GOT3 (cell line): ENCODE measurements around the gene MYO9B.

Experiments
- DNase-seq: peaks from one replicate; lab custom pipeline; 2025; ENCODE audit warnings: mixed read lengths; lab: John Stamatoyannopoulos, UW

The MYO9B gene

GRCh38 chr19:17213334-17213733 lies 137.8 kb downstream of the MYO9B start:
- DNase-seq: no peak

GRCh38 chr19:17214508-17215126 lies 139.0 kb downstream of the MYO9B start:
- no peak for DNase-seq

- DNase-seq: peak; percentile 60
These were observed 139.8 kb downstream of the MYO9B start, which contains the start of gene USE1 for GRCh38 chr19:17215127-17215971. TSS of gene USE1 (plus strand) at chr19:17215357. CDS start at chr19:17215406, 49 bp downstream.

- DNase-seq: no peak
These were observed 140.6 kb downstream of the MYO9B start for GRCh38 chr19:17216058-17216670.

GRCh38 chr19:17219286-17219685 lies 143.7 kb downstream of the MYO9B start:
- DNase-seq: no peak

- DNase-seq: peak; percentile 32
These were observed 144.7 kb downstream of the MYO9B start for GRCh38 chr19:17220207-17220758.

- no peak for DNase-seq
These were observed 149.5 kb downstream of the MYO9B start for GRCh38 chr19:17225053-17225452.

GRCh38 chr19:17226002-17226933 lies 150.7 kb downstream of the MYO9B start, which contains the start of gene OCEL1:
TSS of gene OCEL1 (plus strand) at chr19:17226226. CDS start at chr19:17226248, 22 bp downstream.
- peak; percentile 90 for DNase-seq

GRCh38 chr19:17227798-17228367 lies 152.3 kb downstream of the MYO9B start:
- DNase-seq: no peak

GRCh38 chr19:17229890-17230289 lies 154.3 kb downstream of the MYO9B start:
- DNase-seq: no peak

- DNase-seq: no peak
These were observed 156.7 kb downstream of the MYO9B start for GRCh38 chr19:17232258-17232657.

GRCh38 chr19:17234911-17235299 lies 159.3 kb downstream of the MYO9B start:
- no peak for DNase-seq

GRCh38 chr19:17235300-17235970 lies 159.9 kb downstream of the MYO9B start:
- DNase-seq: no peak

- DNase-seq: no peak
These were observed 160.6 kb downstream of the MYO9B start for GRCh38 chr19:17235971-17236777.

GRCh38 chr19:17236811-17237543 lies 161.4 kb downstream of the MYO9B start:
- DNase-seq: no peak

GRCh38 chr19:17237747-17238706 lies 162.4 kb downstream of the MYO9B start:
- no peak for DNase-seq

- DNase-seq: no peak
These were observed 164.6 kb downstream of the MYO9B start for GRCh38 chr19:17240062-17240752.
